HL-60 (cell line): ENCODE results near the gene ZDHHC20.

ENCODE experiments used
- DNase-seq, 2 experiments: peaks; one replicate each; pipeline ENCODE4 v3.0.0-alpha.2; 2010 to 2020; ENCODE audit warnings: low read depth in 1 of 2, low spot score in 1 of 2
- H3K27ac ChIP-seq: fragments of 250-450 bp; sonication (Bioruptor Pico); replicated peaks from 2 replicates; pipeline ENCODE4 v1.5.1; 2020; ENCODE audit warnings: mild to moderate bottlenecking, moderate library complexity
- H3K27me3 ChIP-seq: fragments of 250-450 bp; sonication (Bioruptor Pico); 2 replicates; pipeline ENCODE4 v1.5.1; 2021; ENCODE audit warnings: mild to moderate bottlenecking, moderate library complexity; ENCODE audit not compliant: insufficient read depth, poor library complexity, severe bottlenecking
- H3K4me3 ChIP-seq: replicated peaks from 2 replicates; pipeline ENCODE4 v1.5.1; 2011; ENCODE audit warnings: mild to moderate bottlenecking, control low read depth, low read length; ENCODE audit not compliant: insufficient read depth
- CTCF ChIP-seq: IDR thresholded peaks from one replicate; pipeline ENCODE4 v1.5.1; 2011; ENCODE audit warnings: low read length, control low read depth, inconsistent platforms; ENCODE audit not compliant: insufficient read depth
- GABPA ChIP-seq: IDR thresholded peaks from 2 replicates; pipeline ENCODE4 v1.6.1; 2012; ENCODE audit warnings: low read depth
- POLR2AphosphoS5 ChIP-seq: IDR thresholded peaks from 2 replicates; pipeline ENCODE4 v1.6.1; 2012; ENCODE audit warnings: low read depth
- SPI1 ChIP-seq: IDR thresholded peaks from 2 replicates; pipeline ENCODE4 v1.6.1; 2012; ENCODE audit warnings: low read depth, mild to moderate bottlenecking, borderline replicate concordance
- TF ChIP-seq, protein P1 (sequence below): IDR thresholded peaks from 2 replicates; pipeline ENCODE4 v1.6.1; 2012; ENCODE audit warnings: low read depth; ENCODE audit not compliant: insufficient replicate concordance

Gene ZDHHC20

GRCh38 chr13:21372530-21372929 lies 86.6 kb downstream of the ZDHHC20 start:
- DNase-seq, result no peak
- no peak overlapping the region for H3K4me3 ChIP-seq
- no peak overlapping the region for H3K27ac ChIP-seq
- no peaks in the 10 kb centered on the region for H3K27me3 ChIP-seq
- TF ChIP-seq GABPA, result no peak

GRCh38 chr13:21371011-21371410 lies 88.1 kb downstream of the ZDHHC20 start:
- Histone ChIP-seq H3K4me3 (no peak overlapping the region), H3K27me3 (no peaks in the 10 kb centered on the region), H3K27ac (no peak overlapping the region)
- no peak for DNase-seq
- TF ChIP-seq POLR2AphosphoS5 (no peak), CTCF (no peak), GABPA (no peak), SPI1 (no peak)
- TF ChIP-seq, protein P1, sequence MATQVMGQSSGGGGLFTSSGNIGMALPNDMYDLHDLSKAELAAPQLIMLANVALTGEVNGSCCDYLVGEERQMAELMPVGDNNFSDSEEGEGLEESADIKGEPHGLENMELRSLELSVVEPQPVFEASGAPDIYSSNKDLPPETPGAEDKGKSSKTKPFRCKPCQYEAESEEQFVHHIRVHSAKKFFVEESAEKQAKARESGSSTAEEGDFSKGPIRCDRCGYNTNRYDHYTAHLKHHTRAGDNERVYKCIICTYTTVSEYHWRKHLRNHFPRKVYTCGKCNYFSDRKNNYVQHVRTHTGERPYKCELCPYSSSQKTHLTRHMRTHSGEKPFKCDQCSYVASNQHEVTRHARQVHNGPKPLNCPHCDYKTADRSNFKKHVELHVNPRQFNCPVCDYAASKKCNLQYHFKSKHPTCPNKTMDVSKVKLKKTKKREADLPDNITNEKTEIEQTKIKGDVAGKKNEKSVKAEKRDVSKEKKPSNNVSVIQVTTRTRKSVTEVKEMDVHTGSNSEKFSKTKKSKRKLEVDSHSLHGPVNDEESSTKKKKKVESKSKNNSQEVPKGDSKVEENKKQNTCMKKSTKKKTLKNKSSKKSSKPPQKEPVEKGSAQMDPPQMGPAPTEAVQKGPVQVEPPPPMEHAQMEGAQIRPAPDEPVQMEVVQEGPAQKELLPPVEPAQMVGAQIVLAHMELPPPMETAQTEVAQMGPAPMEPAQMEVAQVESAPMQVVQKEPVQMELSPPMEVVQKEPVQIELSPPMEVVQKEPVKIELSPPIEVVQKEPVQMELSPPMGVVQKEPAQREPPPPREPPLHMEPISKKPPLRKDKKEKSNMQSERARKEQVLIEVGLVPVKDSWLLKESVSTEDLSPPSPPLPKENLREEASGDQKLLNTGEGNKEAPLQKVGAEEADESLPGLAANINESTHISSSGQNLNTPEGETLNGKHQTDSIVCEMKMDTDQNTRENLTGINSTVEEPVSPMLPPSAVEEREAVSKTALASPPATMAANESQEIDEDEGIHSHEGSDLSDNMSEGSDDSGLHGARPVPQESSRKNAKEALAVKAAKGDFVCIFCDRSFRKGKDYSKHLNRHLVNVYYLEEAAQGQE, result no peak

DNA sequence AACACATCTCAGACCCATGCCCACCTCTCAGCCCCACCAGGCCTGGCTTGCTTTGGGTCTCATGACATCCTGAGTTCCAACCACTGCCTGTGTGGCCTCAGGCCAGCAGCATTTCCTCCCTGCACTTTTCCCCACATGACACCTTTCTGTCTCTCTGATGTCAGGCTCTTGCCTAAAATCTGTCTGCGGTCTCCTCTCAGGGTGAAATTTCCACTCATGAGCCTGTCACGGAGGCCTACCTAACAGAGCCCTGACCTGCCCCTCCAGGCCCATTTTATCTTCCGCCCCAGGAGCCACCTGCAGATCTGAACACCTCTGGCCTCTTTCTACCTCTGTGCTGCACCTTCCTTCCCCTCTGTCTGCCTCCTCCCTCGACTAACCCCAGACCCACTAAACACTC lies 93.5 kb downstream of the ZDHHC20 start:
- Histone ChIP-seq H3K27ac (no peak overlapping the region), H3K27me3 (no peaks in the 10 kb centered on the region), H3K4me3 (no peak overlapping the region)
- DNase-seq, result no peak
- TF ChIP-seq GABPA, result no peak
- TF ChIP-seq POLR2AphosphoS5, result no peak
- TF ChIP-seq, protein P1, result no peak
- TF ChIP-seq CTCF, result no peak
- no peak for TF ChIP-seq SPI1

- DNase-seq, result no peak
- no peaks in the 10 kb centered on the region for H3K27me3 ChIP-seq
- H3K27ac ChIP-seq, result no peak overlapping the region
- TF ChIP-seq CTCF, result no peak
- TF ChIP-seq POLR2AphosphoS5, result no peak
- TF ChIP-seq GABPA, result no peak
- TF ChIP-seq, protein P1, result no peak
- no peak for TF ChIP-seq SPI1
- H3K4me3 ChIP-seq, result no peak overlapping the region
Observed at GRCh38 chr13:21364916-21365315, 94.2 kb downstream of the ZDHHC20 start.
